ENCODE data around the gene ZEB2.

ZEB2 gene

GRCh38 chr2:144512470-144512869 lies 7.4 kb downstream of the ZEB2 start:
- DNase-seq: no peak

GRCh38 chr2:144511937-144512336 lies 8.0 kb downstream of the ZEB2 start:
- DNase-seq: no peak

- DNase-seq: no peak
These were observed 8.6 kb downstream of the ZEB2 start for GRCh38 chr2:144511226-144511810.

- DNase-seq: no peak
These were observed 9.5 kb downstream of the ZEB2 start for GRCh38 chr2:144510294-144510991.

- no peak for DNase-seq
These were observed 10.1 kb downstream of the ZEB2 start for GRCh38 chr2:144509879-144510221.

GRCh38 chr2:144509001-144509878 lies 10.7 kb downstream of the ZEB2 start:
- no peak for DNase-seq

GRCh38 chr2:144508172-144508851 lies 11.6 kb downstream of the ZEB2 start:
- DNase-seq: no peak

DNA sequence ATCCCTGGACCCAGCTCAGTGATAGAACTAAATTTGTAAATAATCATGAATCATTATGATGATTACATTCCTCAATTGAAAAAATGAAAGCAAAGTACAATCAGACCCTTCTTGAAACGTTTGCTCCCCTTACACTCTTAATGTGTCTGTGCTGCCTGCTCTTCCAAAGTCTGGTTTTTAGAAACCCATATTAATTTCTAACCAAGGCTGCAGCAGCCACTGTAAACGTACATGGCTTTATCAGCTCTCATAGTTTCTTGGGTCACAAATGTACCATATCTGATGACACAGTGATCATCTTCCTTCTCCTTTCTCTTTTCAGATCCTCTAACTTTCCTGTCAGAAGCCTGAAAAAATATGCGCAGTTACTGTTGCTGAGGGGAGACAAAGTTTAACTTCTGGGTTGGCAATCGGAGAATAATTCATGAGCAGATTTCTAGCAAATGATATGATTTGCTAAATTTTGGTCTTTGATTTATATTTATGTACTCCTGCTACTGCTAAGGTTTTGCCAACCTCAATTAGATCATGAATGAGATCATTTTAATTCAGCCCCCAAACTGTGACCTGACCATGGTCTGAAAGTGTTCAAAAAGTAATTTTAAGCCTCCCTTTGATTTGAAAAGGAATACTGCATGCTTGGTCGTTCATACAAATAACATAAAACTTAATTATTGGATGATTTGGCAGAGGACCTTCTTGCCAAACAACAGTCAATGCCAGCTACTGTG lies 12.3 kb downstream of the ZEB2 start:
- no peak for DNase-seq

GRCh38 chr2:144505245-144505831 lies 14.6 kb downstream of the ZEB2 start:
- no peak for DNase-seq

DNA sequence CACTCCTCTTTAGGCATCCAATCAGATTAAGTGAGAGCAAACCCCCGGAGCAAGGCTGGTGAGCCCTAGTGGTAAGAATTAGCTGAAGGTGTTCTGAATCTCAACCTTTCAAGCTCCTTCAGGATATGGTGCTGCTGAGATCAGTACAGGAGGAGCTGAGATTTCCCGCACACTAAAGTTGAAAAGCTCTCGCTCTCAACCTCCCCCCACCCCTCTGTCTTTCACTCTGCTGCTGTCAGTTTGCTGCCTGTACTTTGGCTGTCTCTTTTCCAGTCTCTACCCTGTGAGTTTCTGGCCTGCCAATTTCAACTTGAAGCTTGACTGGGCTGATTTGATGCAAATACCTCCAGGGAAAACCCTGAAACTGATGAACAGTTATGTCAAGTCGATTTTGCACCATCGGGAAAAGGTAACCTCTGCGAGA lies 15.7 kb downstream of the ZEB2 start:
- DNase-seq: no peak

DNA sequence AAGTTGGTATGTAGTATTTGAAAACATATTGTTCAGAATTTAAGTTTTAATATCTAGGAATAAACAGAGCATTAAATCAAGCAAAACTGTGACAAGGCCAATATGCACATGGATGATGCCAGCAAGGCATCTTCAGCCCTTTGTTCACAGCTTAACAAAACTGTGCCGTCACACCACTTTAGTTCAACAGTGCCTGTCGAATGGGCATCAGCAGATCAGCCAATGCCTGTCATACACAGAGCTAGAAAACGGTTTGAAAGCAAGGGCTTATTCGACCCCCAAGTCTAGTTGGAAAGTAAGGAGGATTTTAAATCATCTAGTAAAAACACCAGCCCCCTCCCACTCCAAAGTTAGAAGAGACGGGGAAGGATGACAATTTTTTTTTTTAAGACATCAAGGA lies 16.7 kb downstream of the ZEB2 start:
- no peak for DNase-seq

DNA sequence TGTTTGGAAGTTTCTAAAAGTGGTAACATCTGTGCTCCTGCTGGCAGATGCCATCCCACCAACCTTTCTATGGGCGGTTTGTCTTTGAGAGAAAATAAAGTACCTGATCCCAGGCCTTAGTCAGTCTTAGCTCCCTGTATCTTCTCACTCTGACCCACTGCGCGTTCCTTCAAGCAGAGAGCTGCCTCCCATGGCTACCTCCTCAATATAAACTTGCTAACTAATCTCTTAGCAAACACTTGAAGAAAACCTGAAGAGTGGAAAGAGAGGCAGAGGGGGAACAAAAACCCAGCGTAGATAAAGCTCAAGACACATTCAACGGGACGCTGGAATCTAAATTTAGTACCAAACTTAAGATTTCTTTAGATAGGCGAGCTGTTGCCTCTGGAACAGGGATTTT lies 17.6 kb downstream of the ZEB2 start:
- DNase-seq: no peak

DNA sequence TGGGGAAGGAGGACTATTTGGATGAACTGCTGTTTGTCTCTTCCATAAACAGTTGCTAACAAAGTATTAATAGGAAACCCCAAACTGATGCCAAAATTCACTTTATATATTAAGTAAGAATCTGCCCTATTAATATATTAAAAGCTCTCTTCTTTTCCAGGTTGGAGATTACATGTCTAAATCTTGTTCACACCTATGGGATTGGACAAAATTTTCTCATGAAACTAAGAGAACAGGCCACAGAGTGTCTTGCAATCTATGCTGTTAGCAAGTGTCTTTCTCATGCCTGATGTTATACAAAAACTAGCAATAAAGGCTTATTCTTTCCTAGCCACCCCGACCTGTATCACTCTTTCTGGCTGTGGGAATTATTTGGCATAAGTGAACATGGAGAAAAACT lies 18.3 kb downstream of the ZEB2 start:
- no peak for DNase-seq

- no peak for DNase-seq
These were observed 18.8 kb downstream of the ZEB2 start for GRCh38 chr2:144501118-144501517.

GRCh38 chr2:144500563-144500962 lies 19.4 kb downstream of the ZEB2 start:
- DNase-seq: no peak

- no peak for DNase-seq
These were observed 21.6 kb downstream of the ZEB2 start for GRCh38 chr2:144498277-144498676.

- no peak for DNase-seq
These were observed 22.8 kb downstream of the ZEB2 start for GRCh38 chr2:144496977-144497598.

GRCh38 chr2:144496092-144496976 lies 23.6 kb downstream of the ZEB2 start:
- no peak for DNase-seq

DNA sequence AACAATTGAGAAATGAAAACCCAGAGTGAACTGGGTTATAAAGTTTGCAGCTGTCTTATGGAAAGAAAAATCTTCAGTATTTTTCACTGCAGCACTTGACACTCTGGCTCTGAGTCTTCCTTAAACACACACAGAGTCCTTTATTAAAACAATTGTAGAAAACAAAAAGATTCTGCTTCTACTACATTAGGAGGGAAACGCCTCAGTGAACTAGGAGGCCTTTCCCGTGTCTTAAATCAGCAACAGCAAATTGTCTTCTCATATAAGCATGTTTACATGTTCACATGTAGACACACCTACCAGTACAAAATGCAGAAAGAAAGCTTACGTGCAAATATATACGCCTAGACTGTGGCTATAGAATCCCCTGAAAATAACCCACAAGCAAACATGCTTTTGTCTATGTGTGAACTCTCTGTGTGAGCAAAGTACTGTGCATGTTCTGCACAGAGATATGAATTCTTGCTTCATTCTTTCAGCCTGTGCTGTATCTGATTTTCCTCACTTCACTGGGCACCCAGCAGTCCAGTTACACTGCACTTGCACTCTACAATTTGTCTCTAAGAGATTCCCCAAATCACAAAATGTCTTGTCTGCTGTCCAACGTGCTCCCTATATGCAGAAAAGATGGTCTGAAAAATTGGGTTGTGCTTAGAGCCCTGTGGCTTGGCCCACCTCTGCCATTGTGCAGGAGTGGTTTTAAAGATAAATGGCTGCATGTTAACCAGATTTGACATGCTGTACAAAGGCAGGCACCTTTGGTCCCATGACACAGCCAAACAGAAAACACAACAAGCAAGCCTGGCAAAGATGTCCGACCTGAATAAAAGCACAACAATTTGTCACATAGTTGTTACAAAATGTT lies 24.5 kb downstream of the ZEB2 start:
- DNase-seq: no peak
